Kidney capillary endothelial cell (primary cell): Measurements from ENCODE around the gene GPBAR1.
"Not testable (repeated sequence)": the region's sequence is repeated elsewhere in the genome, so short reads cannot be mapped to it uniquely, and the experiment has no call there.

Source experiments
- DNase-seq: peaks from one replicate; pipeline ENCODE4 v3.0.0-alpha.2; 2018; ENCODE audit warnings: low spot score

The GPBAR1 gene

DNA sequence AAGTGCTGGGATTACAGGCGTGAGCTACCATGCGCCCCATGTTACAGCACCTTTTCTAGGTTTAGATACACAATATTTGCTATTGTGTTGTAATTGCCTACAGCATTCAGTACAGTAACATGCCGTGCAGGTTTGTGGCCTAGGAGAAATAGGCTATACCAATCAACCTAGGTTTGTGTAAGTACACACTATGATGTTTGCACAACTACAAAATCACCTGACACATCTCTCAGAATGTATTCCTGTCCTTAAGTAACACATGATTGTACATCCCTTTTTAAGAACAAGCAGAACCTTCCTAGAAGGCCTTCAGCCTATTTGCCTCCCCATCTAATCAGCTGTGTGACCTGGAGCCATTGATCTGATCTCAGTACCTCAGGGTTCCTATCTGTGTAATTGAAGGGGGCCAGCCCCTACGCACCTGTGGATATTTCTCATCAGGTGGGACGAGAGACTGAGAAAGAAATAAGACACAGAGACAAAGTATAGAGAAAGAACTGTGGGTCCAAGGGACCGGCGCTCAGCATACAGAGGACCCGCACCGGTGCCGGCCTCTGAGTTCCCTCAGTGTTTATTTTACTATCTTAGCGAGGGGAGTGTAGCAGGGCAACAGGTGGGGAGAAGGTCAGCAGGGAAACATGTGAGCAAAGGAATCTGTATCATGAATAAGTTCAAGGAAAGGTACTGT, 50.2 kb downstream of the GPBAR1 start:
- DNase-seq = no peak

DNA sequence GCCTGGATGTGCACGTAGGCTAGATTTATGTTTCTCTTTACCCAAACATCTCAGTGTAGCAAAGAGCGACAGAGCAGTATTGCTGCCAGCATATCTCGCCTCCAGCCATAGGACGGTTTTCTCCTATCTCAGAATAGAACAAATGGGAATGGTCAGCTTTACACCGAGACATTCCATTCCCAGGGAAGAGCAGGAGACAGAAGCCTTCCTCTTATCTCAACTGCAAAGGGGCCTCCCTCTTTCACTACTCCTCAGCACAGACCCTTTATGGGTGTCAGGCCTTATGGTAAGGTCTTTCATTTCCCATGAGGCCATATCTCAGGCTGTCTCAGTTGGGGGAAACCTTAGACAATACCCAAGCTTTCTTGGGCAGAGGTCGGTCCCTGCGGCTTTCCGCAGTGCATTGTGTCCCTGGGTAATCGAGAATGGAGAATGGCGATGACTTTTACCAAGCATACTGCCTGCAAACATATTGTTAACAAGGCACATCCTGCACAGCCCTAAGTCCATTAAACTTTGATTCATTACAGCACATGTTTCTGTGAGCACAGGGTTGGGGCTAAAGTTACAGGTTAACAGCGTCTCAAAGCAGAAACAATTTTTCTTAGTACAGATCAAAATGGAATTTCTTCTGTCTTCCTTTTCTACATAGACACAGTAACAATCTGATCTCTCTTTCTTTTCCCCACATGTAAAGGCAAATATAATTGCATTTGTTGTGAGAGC, 50.9 kb downstream of the GPBAR1 start:
- DNase-seq = not testable (repeated sequence)

DNA sequence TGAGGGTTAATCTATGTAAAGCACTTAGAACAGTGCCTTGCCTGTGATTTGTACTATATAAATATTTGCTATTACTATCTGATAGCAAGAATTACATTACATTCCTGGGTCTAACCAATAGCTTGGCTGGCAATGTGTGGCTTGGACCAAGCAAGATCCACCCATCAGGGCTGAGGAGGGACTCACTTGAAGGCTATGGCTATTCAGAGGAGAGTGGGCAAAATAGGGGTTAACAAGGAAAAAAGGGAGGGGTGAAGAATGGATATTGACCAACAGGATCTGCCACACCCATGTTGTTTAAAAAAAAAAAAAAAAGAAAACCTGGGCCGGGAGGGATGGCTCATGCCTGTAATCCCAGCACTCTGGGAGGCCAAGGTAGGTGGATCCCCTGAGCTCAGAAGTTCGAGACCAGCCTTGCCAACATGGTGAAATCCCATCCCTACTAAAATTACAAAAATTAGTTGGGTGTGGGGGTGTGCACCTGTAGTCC, 51.5 kb downstream of the GPBAR1 start:
- no peak for DNase-seq

- DNase-seq = no peak
These were observed 52.5 kb downstream of the GPBAR1 start for GRCh38 chr2:218313356-218313755.
